IMR-90 (cell line): Measurements from ENCODE around the gene TRA2B.

Source experiments
- BHLHE40 ChIP-seq: fragments of 150-350 bp; IDR thresholded peaks from 2 replicates; pipeline ENCODE4 v1.6.1; 2016; ENCODE audit warnings: mild to moderate bottlenecking, low read depth, low read length
- CEBPB ChIP-seq: IDR thresholded peaks from 2 replicates; pipeline ENCODE4 v1.6.1; 2012; ENCODE audit warnings: low read depth, low read length, improper control_type of control experiment
- FOS ChIP-seq: fragments of 150-350 bp; IDR thresholded peaks from 2 replicates; pipeline ENCODE4 v1.6.1; 2016; ENCODE audit warnings: low read depth, low read length
- MAFK ChIP-seq: IDR thresholded peaks from 2 replicates; pipeline ENCODE4 v1.6.1; 2012; ENCODE audit warnings: low read depth, low read length, improper control_type of control experiment
- MAZ ChIP-seq: IDR thresholded peaks from 2 replicates; pipeline ENCODE4 v1.6.1; 2012; ENCODE audit warnings: low read depth, mild to moderate bottlenecking, low read length, improper control_type of control experiment, moderate library complexity, borderline replicate concordance
- NFE2L2 ChIP-seq: fragments of 150-350 bp; IDR thresholded peaks from 2 replicates; pipeline ENCODE4 v1.6.1; 2016; ENCODE audit warnings: low read depth, mild to moderate bottlenecking, low read length
- POLR2A ChIP-seq: IDR thresholded peaks from 2 replicates; pipeline ENCODE4 v1.6.1; 2012; ENCODE audit warnings: mild to moderate bottlenecking, low read depth, low read length
- RAD21 ChIP-seq: IDR thresholded peaks from 2 replicates; pipeline ENCODE4 v1.6.1; 2012; ENCODE audit warnings: low read length, improper control_type of control experiment
- RCOR1 ChIP-seq: IDR thresholded peaks from 2 replicates; pipeline ENCODE4 v1.6.1; 2012; ENCODE audit warnings: mild to moderate bottlenecking, low read length, improper control_type of control experiment; ENCODE audit not compliant: insufficient replicate concordance
- RFX5 ChIP-seq: IDR thresholded peaks from 2 replicates; pipeline ENCODE4 v1.8.0; 2012; ENCODE audit warnings: low read depth, mild to moderate bottlenecking, low read length, moderate library complexity
- SMC3 ChIP-seq: fragments of 150-350 bp; IDR thresholded peaks from 2 replicates; pipeline ENCODE4 v1.6.1; 2016; ENCODE audit warnings: low read depth, mild to moderate bottlenecking, antibody characterized with exemption, low read length, moderate library complexity
- TF ChIP-seq, protein P1 (sequence below): conservative IDR thresholded peaks from 2 replicates; pipeline ENCODE4 v1.5.1; 2012; ENCODE audit warnings: mild to moderate bottlenecking, low read depth, low read length, improper control_type of control experiment
- TF ChIP-seq, protein P2 (sequence below): fragments of 150-350 bp; IDR thresholded peaks from 2 replicates; pipeline ENCODE4 v1.6.1; 2016; ENCODE audit warnings: low read depth, mild to moderate bottlenecking, low read length, moderate library complexity, borderline replicate concordance

DNA sequence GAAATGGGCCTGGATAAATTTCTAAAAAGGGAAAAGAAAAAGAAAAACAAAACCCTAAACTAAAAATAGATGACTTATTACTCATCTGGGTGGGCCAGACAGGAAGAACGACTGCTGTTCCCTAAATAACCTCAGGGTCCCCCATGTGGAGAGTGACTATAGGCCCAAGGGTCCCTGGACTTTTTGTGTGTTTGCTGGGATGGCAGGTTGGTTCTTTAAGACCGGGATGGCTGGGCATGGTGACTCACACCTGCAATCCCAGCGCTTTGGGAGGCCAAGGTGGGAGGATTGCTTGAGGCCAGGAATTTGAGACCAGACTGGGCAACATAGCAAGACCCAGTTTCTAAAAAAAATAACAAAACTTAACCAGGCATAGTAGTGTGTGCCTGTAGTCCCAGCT, 43.8 kb upstream of the TRA2B start:
- TF ChIP-seq, protein P1, sequence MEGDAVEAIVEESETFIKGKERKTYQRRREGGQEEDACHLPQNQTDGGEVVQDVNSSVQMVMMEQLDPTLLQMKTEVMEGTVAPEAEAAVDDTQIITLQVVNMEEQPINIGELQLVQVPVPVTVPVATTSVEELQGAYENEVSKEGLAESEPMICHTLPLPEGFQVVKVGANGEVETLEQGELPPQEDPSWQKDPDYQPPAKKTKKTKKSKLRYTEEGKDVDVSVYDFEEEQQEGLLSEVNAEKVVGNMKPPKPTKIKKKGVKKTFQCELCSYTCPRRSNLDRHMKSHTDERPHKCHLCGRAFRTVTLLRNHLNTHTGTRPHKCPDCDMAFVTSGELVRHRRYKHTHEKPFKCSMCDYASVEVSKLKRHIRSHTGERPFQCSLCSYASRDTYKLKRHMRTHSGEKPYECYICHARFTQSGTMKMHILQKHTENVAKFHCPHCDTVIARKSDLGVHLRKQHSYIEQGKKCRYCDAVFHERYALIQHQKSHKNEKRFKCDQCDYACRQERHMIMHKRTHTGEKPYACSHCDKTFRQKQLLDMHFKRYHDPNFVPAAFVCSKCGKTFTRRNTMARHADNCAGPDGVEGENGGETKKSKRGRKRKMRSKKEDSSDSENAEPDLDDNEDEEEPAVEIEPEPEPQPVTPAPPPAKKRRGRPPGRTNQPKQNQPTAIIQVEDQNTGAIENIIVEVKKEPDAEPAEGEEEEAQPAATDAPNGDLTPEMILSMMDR: no peak
- TF ChIP-seq RFX5 (no peak), POLR2A (no peak), FOS (no peak), BHLHE40 (no peak), CEBPB (no peak), SMC3 (no peak), RAD21 (no peak), NFE2L2 (no peak), MAZ (no peak), RCOR1 (no peak), MAFK (no peak)
- TF ChIP-seq, protein P2, sequence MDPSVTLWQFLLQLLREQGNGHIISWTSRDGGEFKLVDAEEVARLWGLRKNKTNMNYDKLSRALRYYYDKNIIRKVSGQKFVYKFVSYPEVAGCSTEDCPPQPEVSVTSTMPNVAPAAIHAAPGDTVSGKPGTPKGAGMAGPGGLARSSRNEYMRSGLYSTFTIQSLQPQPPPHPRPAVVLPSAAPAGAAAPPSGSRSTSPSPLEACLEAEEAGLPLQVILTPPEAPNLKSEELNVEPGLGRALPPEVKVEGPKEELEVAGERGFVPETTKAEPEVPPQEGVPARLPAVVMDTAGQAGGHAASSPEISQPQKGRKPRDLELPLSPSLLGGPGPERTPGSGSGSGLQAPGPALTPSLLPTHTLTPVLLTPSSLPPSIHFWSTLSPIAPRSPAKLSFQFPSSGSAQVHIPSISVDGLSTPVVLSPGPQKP: no peak
